Transverse colon (tissue), 4 donors: ENCODE data around the gene SCAI.

Experiments used
- CTCF ChIP-seq, 5 experiments: fragments of 200-600 bp in 3 of 5; fragments of 450-650 bp in 2 of 5; sonication (generic) in 3 of 5; IDR thresholded peaks; 1 replicate in 2 of 5; 2 replicates in 3 of 5; pipeline ENCODE4 v1.5.1; 2016 to 2017; ENCODE audit warnings: antibody characterized with exemption in 5 of 5, inconsistent platforms in 3 of 5, mild to moderate bottlenecking in 2 of 5, moderate library complexity in 1 of 5
- EP300 ChIP-seq: sonication (generic); formaldehyde crosslinking; IDR thresholded peaks from one replicate; pipeline ENCODE4 v1.6.1; 2017; ENCODE audit warnings: antibody characterized with exemption, low read depth
- POLR2A ChIP-seq: fragments of 450-650 bp; IDR thresholded peaks from one replicate; pipeline ENCODE4 v1.6.1; 2016; ENCODE audit warnings: antibody characterized with exemption, mild to moderate bottlenecking, moderate library complexity
- POLR2AphosphoS5 ChIP-seq, 3 donors: sonication (generic); formaldehyde crosslinking; IDR thresholded peaks; one replicate each; pipeline ENCODE4 v1.6.1; 2016; ENCODE audit warnings: antibody characterized with exemption in 3 of 3

GRCh38 chr9:125100822-125101221 is 42.5 kb downstream of the SCAI start:
- TF ChIP-seq CTCF (IDR thresholded peaks at IDR 0.05) = no peak
- TF ChIP-seq POLR2A = no peak
- TF ChIP-seq POLR2AphosphoS5 (IDR thresholded peaks at IDR 0.05) = no peak
- no peak for TF ChIP-seq EP300
